ENCODE data around the gene CYP26A1.
A peak's percentile ranks its signal among the peaks of the same experiment; 100 is the strongest.

Gene CYP26A1

GRCh38 chr10:93062514-93063143 is 11.1 kb upstream of the CYP26A1 start:
- no peak for TF ChIP-seq CTCF (IDR thresholded peaks at IDR 0.05)
- Histone ChIP-seq H3K9me3 (no peaks in the 10 kb centered on the region), H3K27ac (no peak overlapping the region), H3K4me1 (ENCODE audit: control insufficient read depth in 1 of 2, insufficient read depth in 1 of 2, low read depth in 1 of 2, low read length in 1 of 2) (peaks cover 10 to 12% of the 10 kb centered on the region in 2 experiments), H3K36me3 (peaks cover 31% of the 10 kb centered on the region), H3K27me3 (peaks cover 88% of the 10 kb centered on the region), H3K4me3 (ENCODE audit: low read depth in 1 of 2, low read length in 1 of 2) (peak overlapping the region in 1 of 2 experiments; percentile 20)

GRCh38 chr10:93063144-93063976 is 10.3 kb upstream of the CYP26A1 start:
- Histone ChIP-seq H3K9me3 (no peaks in the 10 kb centered on the region), H3K36me3 (peaks cover 24% of the 10 kb centered on the region), H3K4me3 (ENCODE audit: low read depth in 1 of 2, low read length in 1 of 2) (no peak overlapping the region), H3K27me3 (peaks cover 95% of the 10 kb centered on the region), H3K4me1 (ENCODE audit: control insufficient read depth in 1 of 2, insufficient read depth in 1 of 2, low read depth in 1 of 2, low read length in 1 of 2) (peaks cover 10 to 12% of the 10 kb centered on the region in 2 experiments), H3K27ac (no peak overlapping the region)
- TF ChIP-seq CTCF (IDR thresholded peaks at IDR 0.05): no peak

GRCh38 chr10:93063977-93064660 is 9.6 kb upstream of the CYP26A1 start:
- TF ChIP-seq CTCF (IDR thresholded peaks at IDR 0.05): no peak
- Histone ChIP-seq H3K4me1 (ENCODE audit: control insufficient read depth in 1 of 2, insufficient read depth in 1 of 2, low read depth in 1 of 2, low read length in 1 of 2) (peaks cover 10 to 12% of the 10 kb centered on the region in 2 experiments), H3K4me3 (ENCODE audit: low read depth in 1 of 2, low read length in 1 of 2) (no peak overlapping the region), H3K36me3 (peaks cover 17% of the 10 kb centered on the region), H3K9me3 (no peaks in the 10 kb centered on the region), H3K27ac (no peak overlapping the region), H3K27me3 (peaks cover 100% of the 10 kb centered on the region)

GRCh38 chr10:93064874-93065660 is 8.6 kb upstream of the CYP26A1 start:
- H3K27ac ChIP-seq: no peak overlapping the region
- peaks cover 10 to 12% of the 10 kb centered on the region in 2 experiments for H3K4me1 ChIP-seq (ENCODE audit: control insufficient read depth in 1 of 2, insufficient read depth in 1 of 2, low read depth in 1 of 2, low read length in 1 of 2)
- no peak for TF ChIP-seq CTCF (IDR thresholded peaks at IDR 0.05)
- no peaks in the 10 kb centered on the region for H3K9me3 ChIP-seq
- peaks cover 7% of the 10 kb centered on the region for H3K36me3 ChIP-seq
- H3K4me3 ChIP-seq (ENCODE audit: low read depth in 1 of 2, low read length in 1 of 2): no peak overlapping the region
- H3K27me3 ChIP-seq: peaks cover 100% of the 10 kb centered on the region

Data from neutrophil (primary cell).